GM13976 (cell line): ENCODE results near the gene MS4A1.

Source experiments
- DNase-seq: peaks from one replicate; pipeline ENCODE4 v3.0.0; 2012; ENCODE audit warnings: low spot score
- in situ Hi-C: fragments of 300-500 bp; cut with MboI; formaldehyde crosslinking; loops from one replicate; pipeline ENCODE4 v1.12.0; 2022; ENCODE audit warnings: low sequenced_read_pairs, mixed read lengths, inconsistent platforms; ENCODE audit not compliant: unreplicated experiment
- TF ChIP-seq, protein P1 (sequence below): IDR thresholded peaks from 2 replicates; pipeline ENCODE4 v1.5.1; 2012; ENCODE audit warnings: borderline replicate concordance, mild to moderate bottlenecking; ENCODE audit not compliant: insufficient read depth; ENCODE audit errors: extremely low read depth, missing control alignments, control extremely low read depth

MS4A1 gene

DNA sequence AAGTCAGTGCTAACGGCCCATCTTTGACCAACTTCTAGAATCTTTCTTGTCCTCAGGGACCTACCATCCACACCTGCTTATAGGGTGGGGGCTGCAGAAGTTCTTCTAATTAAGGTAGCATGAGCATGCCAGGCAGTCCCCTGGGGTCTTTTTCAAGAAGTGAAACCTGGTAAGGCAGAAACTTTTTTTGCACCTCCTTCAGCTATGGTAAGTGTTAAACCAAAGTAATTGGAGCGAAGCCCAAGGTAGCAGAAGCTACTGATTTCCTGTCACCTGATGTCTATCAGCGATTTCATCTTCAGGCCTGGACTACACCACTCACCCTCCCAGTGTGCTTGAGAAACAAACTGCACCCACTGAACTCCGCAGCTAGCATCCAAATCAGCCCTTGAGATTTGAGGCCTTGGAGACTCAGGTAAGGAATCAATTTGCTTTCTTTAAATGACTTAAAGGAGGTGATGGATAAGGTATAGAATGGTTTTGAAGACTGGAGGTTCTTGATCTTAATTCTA lies at the start of gene MS4A1:
TSS of gene MS4A1 (plus strand) at position 317 of the 512 bp plus-strand sequence. CDS start 6,528 bp downstream, outside the sequence.
- in situ Hi-C loops: loop anchor here (10.0 to 25.0 kb wide), 2 partner anchors 61 to 643 kb away; partner anchors contain the start of genes MRPL16 and MS4A14

GRCh38 chr11:60420015-60420414 lies 35.6 kb upstream of the MS4A1 start:
- in situ Hi-C loops: no loop called here
- TF ChIP-seq, protein P1, sequence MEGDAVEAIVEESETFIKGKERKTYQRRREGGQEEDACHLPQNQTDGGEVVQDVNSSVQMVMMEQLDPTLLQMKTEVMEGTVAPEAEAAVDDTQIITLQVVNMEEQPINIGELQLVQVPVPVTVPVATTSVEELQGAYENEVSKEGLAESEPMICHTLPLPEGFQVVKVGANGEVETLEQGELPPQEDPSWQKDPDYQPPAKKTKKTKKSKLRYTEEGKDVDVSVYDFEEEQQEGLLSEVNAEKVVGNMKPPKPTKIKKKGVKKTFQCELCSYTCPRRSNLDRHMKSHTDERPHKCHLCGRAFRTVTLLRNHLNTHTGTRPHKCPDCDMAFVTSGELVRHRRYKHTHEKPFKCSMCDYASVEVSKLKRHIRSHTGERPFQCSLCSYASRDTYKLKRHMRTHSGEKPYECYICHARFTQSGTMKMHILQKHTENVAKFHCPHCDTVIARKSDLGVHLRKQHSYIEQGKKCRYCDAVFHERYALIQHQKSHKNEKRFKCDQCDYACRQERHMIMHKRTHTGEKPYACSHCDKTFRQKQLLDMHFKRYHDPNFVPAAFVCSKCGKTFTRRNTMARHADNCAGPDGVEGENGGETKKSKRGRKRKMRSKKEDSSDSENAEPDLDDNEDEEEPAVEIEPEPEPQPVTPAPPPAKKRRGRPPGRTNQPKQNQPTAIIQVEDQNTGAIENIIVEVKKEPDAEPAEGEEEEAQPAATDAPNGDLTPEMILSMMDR: no peak

More for the DNA sequence above, at the start of gene MS4A1:
- TF ChIP-seq, protein P1: no peak
- peak; percentile 65 for DNase-seq

DNA sequence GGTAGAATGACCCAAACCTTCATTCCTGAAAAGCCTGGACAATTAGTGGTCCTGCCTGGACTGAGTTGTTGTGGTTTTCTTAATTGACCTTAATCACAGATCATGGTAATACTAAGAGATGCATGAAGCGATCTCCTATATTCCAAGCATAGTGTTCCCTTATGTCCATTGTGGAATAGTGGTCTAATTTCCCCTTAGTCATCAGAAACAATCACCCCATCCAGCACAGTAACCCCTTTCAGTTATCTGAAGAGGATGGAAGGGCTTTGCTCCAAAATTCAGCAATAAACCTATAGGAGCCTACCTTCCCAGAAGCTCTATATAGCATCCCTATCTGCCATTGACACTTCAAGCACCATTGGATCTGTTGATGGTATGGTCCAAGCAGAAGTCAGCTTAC lies 33.0 kb upstream of the MS4A1 start:
- in situ Hi-C loops: no loop called here
- DNase-seq: no peak
- TF ChIP-seq, protein P1: no peak

More at GRCh38 chr11:60420015-60420414, 35.6 kb upstream of the MS4A1 start:
- no peak for DNase-seq

DNA sequence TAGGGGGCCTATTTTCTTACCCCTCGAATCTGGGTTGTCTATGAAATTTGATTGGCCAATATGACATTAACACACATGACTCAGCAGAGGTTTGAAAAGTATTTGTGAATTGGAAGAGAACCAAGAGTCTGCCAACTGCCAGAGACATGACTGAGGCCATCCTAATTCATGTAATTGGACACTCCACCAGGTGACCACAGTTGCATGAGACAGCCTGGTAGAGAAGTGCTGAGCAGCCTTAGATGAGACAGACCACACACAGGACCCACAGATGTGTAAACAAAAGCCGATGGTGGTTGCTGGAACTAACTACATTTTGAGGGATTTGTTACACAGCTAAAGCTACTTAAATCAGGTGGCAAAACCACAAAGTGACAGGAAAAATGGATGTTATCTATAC lies 27.1 kb upstream of the MS4A1 start:
- no peak for DNase-seq
- TF ChIP-seq, protein P1: no peak
- in situ Hi-C loops: no loop called here

DNA sequence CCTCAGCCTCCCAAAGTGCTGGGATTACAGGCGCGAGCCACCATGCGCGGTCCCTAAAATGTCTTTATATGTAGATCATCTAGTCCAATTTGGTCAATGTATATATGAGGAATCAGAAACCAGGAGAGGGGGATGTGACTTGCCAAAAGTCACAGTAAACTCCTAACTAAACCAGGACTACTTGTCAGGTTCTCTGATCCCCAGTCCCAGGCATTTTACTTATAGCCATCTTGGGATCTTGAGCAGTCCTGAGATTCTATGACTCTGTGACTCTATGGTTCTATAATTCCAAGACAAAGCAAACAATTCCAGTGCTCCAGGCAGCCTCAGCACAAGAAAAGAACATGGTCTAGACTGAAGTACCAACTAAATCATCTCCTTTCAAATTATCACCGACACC lies 26.4 kb upstream of the MS4A1 start, which contains the start of gene MS4A5:
TSS of gene MS4A5 (plus strand) at position 301 of the 400 bp plus-strand sequence. CDS start 103 bp downstream, outside the sequence.
- in situ Hi-C loops: no loop called here
- TF ChIP-seq, protein P1: no peak
- no peak for DNase-seq

DNA sequence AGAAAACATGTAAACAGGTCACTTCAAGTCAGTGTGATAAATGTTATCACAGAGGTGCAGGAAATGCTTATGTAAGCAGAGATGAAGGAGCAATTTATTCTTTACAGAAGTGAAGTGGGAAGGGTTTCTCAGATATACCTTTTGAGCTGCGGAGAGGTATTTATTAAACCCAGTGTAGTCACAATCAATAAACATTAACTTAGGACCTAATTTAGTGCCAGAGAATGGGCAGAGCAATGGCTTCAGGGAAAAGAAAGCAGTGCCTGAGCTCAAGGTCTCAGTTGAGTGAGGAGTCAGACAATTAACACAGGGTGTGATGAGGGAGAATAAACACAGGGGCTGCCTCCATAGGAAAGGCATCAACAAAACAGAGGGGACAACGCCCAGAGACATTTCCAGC lies 24.4 kb upstream of the MS4A1 start:
- in situ Hi-C loops: no loop called here
- TF ChIP-seq, protein P1: no peak
- no peak for DNase-seq

DNA sequence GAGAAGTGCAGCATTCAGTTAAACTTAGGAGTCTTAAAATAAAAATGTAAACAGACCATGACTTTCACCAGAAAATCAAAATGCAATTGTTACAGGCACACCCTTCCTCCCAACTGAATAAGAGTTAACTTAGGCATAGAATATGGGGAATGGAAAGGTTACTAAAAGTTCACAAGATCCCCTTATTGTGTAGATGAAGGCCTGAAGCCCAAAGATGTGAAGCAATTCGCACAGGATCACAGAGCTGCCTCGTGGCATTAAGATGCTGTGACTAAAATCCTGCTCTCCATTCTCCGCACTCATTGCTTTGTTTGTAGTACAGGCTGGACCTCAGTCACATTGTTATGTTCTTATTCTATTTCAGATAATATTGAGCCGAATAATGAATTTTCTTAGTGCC lies 22.2 kb upstream of the MS4A1 start:
- in situ Hi-C loops: no loop called here
- TF ChIP-seq, protein P1: no peak
- no peak for DNase-seq
